MG63 (cell line): ENCODE results near the gene ITGB1BP2. TPM values are rescaled to one million over a fixed set of nuclear protein-coding genes. Genes with fewer than 3 reads are reported as not detected.
"Not testable (repeated sequence)": the region's sequence is repeated elsewhere in the genome, so short reads cannot be mapped to it uniquely, and the experiment has no call there.

ENCODE experiments used
- DNase-seq: peaks from one replicate; pipeline ENCODE4 v3.0.0-alpha.2; 2020
- H3K27me3 ChIP-seq: fragments of 250-450 bp; sonication (Bioruptor Pico); 2 replicates; pipeline ENCODE4 v1.5.1; 2020; ENCODE audit warnings: mild to moderate bottlenecking, moderate library complexity
- H3K36me3 ChIP-seq: fragments of 250-450 bp; sonication (Bioruptor Pico); 2 replicates; pipeline ENCODE4 v1.5.1; 2020; ENCODE audit warnings: mild to moderate bottlenecking, moderate library complexity
- H3K4me3 ChIP-seq: fragments of 250-450 bp; sonication (Bioruptor Pico); 2 replicates; pipeline ENCODE4 v1.5.1; 2020; ENCODE audit warnings: mild to moderate bottlenecking, moderate library complexity
- H3K9me3 ChIP-seq: fragments of 250-450 bp; sonication (Bioruptor Pico); 2 replicates; pipeline ENCODE4 v1.5.1; 2020; ENCODE audit warnings: mild to moderate bottlenecking, moderate library complexity
- total RNA-seq: library from RNA; depleted of rRNA; stranded (reverse); fragments of >200 nt; shearing (Covaris generic); gene quantifications from 2 replicates; pipeline ENCODE4 v1.2.3, GENCODE V29; 2014; ENCODE audit warnings: low replicate concordance

The ITGB1BP2 gene
- total RNA-seq, 1 experiment from 2014 or later, result 0.92 TPM

- no peaks in the 10 kb centered on the region for H3K27me3 ChIP-seq
- no peak overlapping the region for H3K4me3 ChIP-seq
- no peaks in the 10 kb centered on the region for H3K9me3 ChIP-seq
- peaks cover 72% of the 10 kb centered on the region for H3K36me3 ChIP-seq
- DNase-seq, result no peak
These were observed 8.7 kb upstream of the ITGB1BP2 start for GRCh38 chrX:71292669-71293365.

GRCh38 chrX:71296806-71297205 is 4.7 kb upstream of the ITGB1BP2 start:
- no peak for DNase-seq
- H3K9me3 ChIP-seq, result no peaks in the 10 kb centered on the region
- no peaks in the 10 kb centered on the region for H3K27me3 ChIP-seq
- no peak overlapping the region for H3K4me3 ChIP-seq
- H3K36me3 ChIP-seq, result peaks cover 66% of the 10 kb centered on the region

- Histone ChIP-seq H3K36me3 (peaks cover 58% of the 10 kb centered on the region), H3K9me3 (no peaks in the 10 kb centered on the region), H3K27me3 (no peaks in the 10 kb centered on the region), H3K4me3 (no peak overlapping the region)
- DNase-seq, result no peak
These were observed 3.4 kb upstream of the ITGB1BP2 start for GRCh38 chrX:71298119-71298518.

- H3K36me3 ChIP-seq, result peaks cover 40% of the 10 kb centered on the region
- not testable (repeated sequence) for DNase-seq, H3K27me3 ChIP-seq, H3K9me3 ChIP-seq, H3K4me3 ChIP-seq
These were observed 1.5 kb upstream of the ITGB1BP2 start for GRCh38 chrX:71300064-71300463.

- H3K27me3 ChIP-seq, H3K4me3 ChIP-seq, H3K9me3 ChIP-seq, DNase-seq: not testable (repeated sequence)
- peaks cover 40% of the 10 kb centered on the region for H3K36me3 ChIP-seq
These were observed 1.1 kb upstream of the ITGB1BP2 start for GRCh38 chrX:71300495-71300894.

GRCh38 chrX:71302461-71303213 is 1.1 kb downstream of the ITGB1BP2 start:
- no peaks in the 10 kb centered on the region for H3K27me3 ChIP-seq
- H3K4me3 ChIP-seq, result no peak overlapping the region
- H3K36me3 ChIP-seq, result peaks cover 26% of the 10 kb centered on the region
- no peaks in the 10 kb centered on the region for H3K9me3 ChIP-seq
- no peak for DNase-seq

GRCh38 chrX:71304561-71304960 is 3.0 kb downstream of the ITGB1BP2 start:
- DNase-seq, result no peak
- H3K4me3 ChIP-seq, result no peak overlapping the region
- H3K27me3 ChIP-seq, result no peaks in the 10 kb centered on the region
- no peaks in the 10 kb centered on the region for H3K9me3 ChIP-seq
- H3K36me3 ChIP-seq, result peaks cover 11% of the 10 kb centered on the region

- Histone ChIP-seq H3K4me3 (no peak overlapping the region), H3K9me3 (no peaks in the 10 kb centered on the region), H3K36me3 (no peaks in the 10 kb centered on the region), H3K27me3 (no peaks in the 10 kb centered on the region)
- DNase-seq, result no peak
These were observed 14.4 kb downstream of the ITGB1BP2 start for GRCh38 chrX:71315917-71316316.

GRCh38 chrX:71316959-71317358 is 15.4 kb downstream of the ITGB1BP2 start:
- not testable (repeated sequence) for H3K36me3 ChIP-seq, H3K9me3 ChIP-seq, H3K27me3 ChIP-seq, H3K4me3 ChIP-seq, DNase-seq

GRCh38 chrX:71320126-71320525 is 18.6 kb downstream of the ITGB1BP2 start:
- no peaks in the 10 kb centered on the region for H3K27me3 ChIP-seq
- no peaks in the 10 kb centered on the region for H3K9me3 ChIP-seq
- no peak overlapping the region for H3K4me3 ChIP-seq
- no peak for DNase-seq
- no peaks in the 10 kb centered on the region for H3K36me3 ChIP-seq

- no peaks in the 10 kb centered on the region for H3K9me3 ChIP-seq
- H3K4me3 ChIP-seq, result no peak overlapping the region
These were observed 20.2 kb downstream of the ITGB1BP2 start for GRCh38 chrX:71321731-71322130.

GRCh38 chrX:71324452-71324851 is 22.9 kb downstream of the ITGB1BP2 start:
- not testable (repeated sequence) for H3K4me3 ChIP-seq, H3K27me3 ChIP-seq, DNase-seq, H3K9me3 ChIP-seq, H3K36me3 ChIP-seq

More at GRCh38 chrX:71321731-71322130, 20.2 kb downstream of the ITGB1BP2 start:
- Histone ChIP-seq H3K36me3 (no peaks in the 10 kb centered on the region), H3K27me3 (no peaks in the 10 kb centered on the region)
- DNase-seq, result no peak

GRCh38 chrX:71326394-71326793 is 24.8 kb downstream of the ITGB1BP2 start:
- H3K9me3 ChIP-seq, result no peaks in the 10 kb centered on the region
- no peak for DNase-seq
- no peaks in the 10 kb centered on the region for H3K27me3 ChIP-seq
- no peak overlapping the region for H3K4me3 ChIP-seq
- H3K36me3 ChIP-seq, result no peaks in the 10 kb centered on the region

GRCh38 chrX:71349151-71349665 is 47.7 kb downstream of the ITGB1BP2 start:
- DNase-seq, H3K4me3 ChIP-seq: not testable (repeated sequence)

GRCh38 chrX:71349867-71350266 is 48.3 kb downstream of the ITGB1BP2 start:
- not testable (repeated sequence) for H3K36me3 ChIP-seq, H3K27me3 ChIP-seq, DNase-seq, H3K4me3 ChIP-seq, H3K9me3 ChIP-seq

More at GRCh38 chrX:71349151-71349665, 47.7 kb downstream of the ITGB1BP2 start:
- H3K27me3 ChIP-seq, H3K36me3 ChIP-seq, H3K9me3 ChIP-seq: not testable (repeated sequence)

- not testable (repeated sequence) for DNase-seq, H3K4me3 ChIP-seq, H3K9me3 ChIP-seq, H3K27me3 ChIP-seq, H3K36me3 ChIP-seq
These were observed 50.9 kb downstream of the ITGB1BP2 start for GRCh38 chrX:71352439-71352838.
